Measurements from ENCODE around the gene CDHR2.

The CDHR2 gene

DNA sequence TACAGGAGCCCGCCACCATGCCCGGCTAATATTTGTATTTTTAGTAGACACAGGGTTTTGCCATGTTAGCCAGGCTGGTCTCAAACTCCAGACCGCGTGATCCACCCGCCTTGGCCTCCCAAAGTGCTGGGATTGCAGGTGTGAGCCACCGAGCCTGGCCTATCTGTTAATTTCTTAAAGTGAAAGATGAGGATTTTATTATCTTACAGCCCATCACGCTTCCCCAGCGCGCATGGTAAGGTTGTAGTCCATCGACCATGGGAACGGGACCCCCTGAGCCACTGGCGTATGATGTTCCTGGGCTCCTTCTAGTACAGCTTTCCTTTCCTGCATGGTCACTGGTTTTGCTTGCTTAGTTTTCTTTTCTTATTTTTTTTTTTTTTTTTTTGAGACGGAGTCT, 8.7 kb downstream of the CDHR2 start:
- Mint-ChIP-seq H3K9me3 (peaks cover 0 to 1% of the 10 kb centered on the region in 2 donors), H3K36me3 (no peaks in the 10 kb centered on the region), H3K27ac (no peak overlapping the region), H3K4me1 (peaks cover 13 to 20% of the 10 kb centered on the region in 2 donors), H3K27me3 (peaks cover 11 to 19% of the 10 kb centered on the region in 2 donors), H3K4me3 (no peak overlapping the region)
- ATAC-seq (replicated peaks), result no peak
- DNase-seq, result no peak

DNA sequence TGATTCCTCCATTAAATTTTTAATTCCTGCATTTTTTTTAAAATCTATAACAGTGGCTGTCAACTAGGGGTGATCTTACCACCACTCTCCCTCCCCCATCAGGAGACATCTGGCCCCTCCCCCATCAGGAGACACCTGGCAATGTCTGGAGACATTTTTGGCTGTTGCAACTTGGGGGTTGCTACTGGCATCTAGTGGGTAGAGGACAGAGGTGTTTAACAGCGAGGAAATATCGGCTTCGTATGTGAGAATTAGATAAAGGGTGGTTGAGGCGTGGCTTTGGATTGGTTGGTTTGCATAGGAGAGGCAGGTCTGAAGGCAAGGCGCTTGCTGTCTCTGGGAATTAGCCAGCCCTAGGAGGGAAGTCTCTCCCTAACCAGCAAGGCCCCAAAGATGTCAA, 10.5 kb downstream of the CDHR2 start:
- Mint-ChIP-seq H3K4me3 (no peak overlapping the region), H3K27me3 (peaks cover 7 to 13% of the 10 kb centered on the region in 2 donors), H3K4me1 (peaks cover 3 to 13% of the 10 kb centered on the region in 2 donors), H3K36me3 (no peaks in the 10 kb centered on the region), H3K27ac (no peak overlapping the region), H3K9me3 (peaks cover 0 to 1% of the 10 kb centered on the region in 2 donors)
- ATAC-seq (replicated peaks) (no peak), DNase-seq (no peak)

DNA sequence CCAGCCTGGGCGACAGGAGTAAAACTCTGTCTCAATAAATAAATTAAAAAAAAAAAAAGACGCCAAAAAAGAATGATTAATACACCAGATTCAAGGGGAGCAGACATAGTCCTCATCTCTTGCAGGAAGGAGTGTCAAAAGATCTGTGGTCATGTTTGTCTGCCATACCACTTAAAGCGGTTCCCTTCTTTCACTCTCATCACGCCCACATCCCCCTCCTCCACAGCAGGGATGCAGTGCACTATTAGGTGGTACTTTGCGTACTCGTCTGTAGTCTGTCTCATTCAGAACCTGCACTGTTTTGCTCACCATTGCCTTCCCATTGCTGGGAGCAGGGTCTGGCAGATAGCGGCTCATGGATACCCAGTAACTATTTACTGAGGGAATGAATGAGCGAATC, 11.2 kb downstream of the CDHR2 start:
- Mint-ChIP-seq H3K36me3 (no peaks in the 10 kb centered on the region), H3K27ac (no peak overlapping the region), H3K9me3 (peaks cover 0 to 1% of the 10 kb centered on the region in 2 donors), H3K27me3 (peaks cover 7 to 18% of the 10 kb centered on the region in 2 donors), H3K4me3 (no peak overlapping the region), H3K4me1 (peaks cover 3 to 13% of the 10 kb centered on the region in 2 donors)
- no peak for DNase-seq
- no peak for ATAC-seq (replicated peaks)

DNA sequence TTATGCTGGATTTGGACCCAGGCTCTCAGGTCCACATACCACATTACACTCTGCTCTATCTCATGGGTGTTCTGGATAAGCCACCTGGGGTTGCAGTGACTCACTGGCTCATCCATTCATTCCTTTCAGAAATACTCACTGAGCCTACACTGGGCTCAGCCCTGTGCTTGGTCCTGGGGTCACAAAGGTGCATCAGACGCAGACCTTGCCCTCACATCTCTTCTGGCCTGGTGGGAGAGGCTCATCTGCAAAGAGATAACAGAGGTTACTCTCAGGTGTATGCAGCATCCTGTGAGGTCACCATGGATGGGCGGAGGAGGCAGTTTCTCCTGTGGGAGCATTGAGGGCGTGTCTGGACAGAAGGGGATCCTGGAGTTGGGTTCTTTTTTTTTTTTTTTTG, 12.1 kb downstream of the CDHR2 start:
- Mint-ChIP-seq H3K4me1 (peaks cover 3 to 13% of the 10 kb centered on the region in 2 donors), H3K27me3 (peaks cover 14 to 27% of the 10 kb centered on the region in 2 donors), H3K4me3 (no peak overlapping the region), H3K27ac (no peak overlapping the region), H3K9me3 (peaks cover 0 to 1% of the 10 kb centered on the region in 2 donors), H3K36me3 (peaks cover 0 to 1% of the 10 kb centered on the region in 2 donors)
- DNase-seq, result no peak
- no peak for ATAC-seq (replicated peaks)

DNA sequence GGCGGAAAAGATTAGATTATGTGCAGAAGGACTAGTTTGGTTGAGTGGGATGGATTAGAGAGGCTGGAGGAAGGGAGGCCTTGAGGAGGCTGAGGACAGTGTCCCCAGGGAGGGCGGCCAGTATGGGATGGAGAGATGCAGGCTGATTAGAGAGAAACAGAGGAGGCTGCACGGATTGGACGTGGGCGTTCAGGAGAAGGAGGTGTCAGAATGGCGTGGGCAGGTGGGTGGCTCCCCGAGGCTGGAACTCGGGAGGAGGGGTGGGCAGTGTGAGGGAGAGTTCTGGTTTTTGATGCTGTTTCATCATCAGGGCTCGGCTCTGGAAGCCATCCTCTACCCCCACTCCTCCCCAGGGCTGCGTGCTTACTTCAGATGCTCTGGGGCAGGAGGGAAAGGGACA, 13.0 kb downstream of the CDHR2 start:
- DNase-seq (no peak), ATAC-seq (replicated peaks) (no peak)
- Mint-ChIP-seq H3K27ac (no peak overlapping the region), H3K27me3 (peaks cover 15 to 28% of the 10 kb centered on the region in 2 donors), H3K4me1 (peaks cover 3 to 13% of the 10 kb centered on the region in 2 donors), H3K4me3 (no peak overlapping the region), H3K9me3 (peaks cover 0 to 1% of the 10 kb centered on the region in 2 donors), H3K36me3 (peaks cover 0 to 1% of the 10 kb centered on the region in 2 donors)

DNA sequence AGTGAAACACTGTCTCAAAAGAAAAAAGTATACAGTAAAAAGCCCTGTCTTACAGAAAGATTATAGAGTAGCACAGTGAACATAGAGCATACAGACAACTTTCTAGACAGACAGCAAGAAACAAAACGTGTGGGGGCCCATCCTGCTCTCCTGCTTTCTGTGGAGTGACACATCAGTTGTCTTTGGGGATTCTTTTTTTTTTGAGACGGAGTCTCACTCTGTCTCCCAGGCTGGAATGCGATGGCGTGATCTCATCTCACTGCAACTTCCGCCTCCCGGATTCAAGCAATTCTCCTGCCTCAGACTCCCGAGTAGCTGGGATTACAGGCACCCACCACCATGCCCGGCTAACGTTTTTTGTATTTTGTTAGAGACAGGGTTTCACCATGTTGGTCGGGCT, 14.9 kb downstream of the CDHR2 start:
- DNase-seq (no peak), ATAC-seq (replicated peaks) (no peak)
- peaks cover 15 to 28% of the 10 kb centered on the region in 2 donors for H3K27me3 Mint-ChIP-seq
- H3K9me3 Mint-ChIP-seq, result no peaks in the 10 kb centered on the region
- peaks cover 3 to 13% of the 10 kb centered on the region in 2 donors for H3K4me1 Mint-ChIP-seq
- H3K27ac Mint-ChIP-seq, result no peak overlapping the region
- H3K4me3 Mint-ChIP-seq, result no peak overlapping the region
- peaks cover 0 to 1% of the 10 kb centered on the region in 2 donors for H3K36me3 Mint-ChIP-seq

DNA sequence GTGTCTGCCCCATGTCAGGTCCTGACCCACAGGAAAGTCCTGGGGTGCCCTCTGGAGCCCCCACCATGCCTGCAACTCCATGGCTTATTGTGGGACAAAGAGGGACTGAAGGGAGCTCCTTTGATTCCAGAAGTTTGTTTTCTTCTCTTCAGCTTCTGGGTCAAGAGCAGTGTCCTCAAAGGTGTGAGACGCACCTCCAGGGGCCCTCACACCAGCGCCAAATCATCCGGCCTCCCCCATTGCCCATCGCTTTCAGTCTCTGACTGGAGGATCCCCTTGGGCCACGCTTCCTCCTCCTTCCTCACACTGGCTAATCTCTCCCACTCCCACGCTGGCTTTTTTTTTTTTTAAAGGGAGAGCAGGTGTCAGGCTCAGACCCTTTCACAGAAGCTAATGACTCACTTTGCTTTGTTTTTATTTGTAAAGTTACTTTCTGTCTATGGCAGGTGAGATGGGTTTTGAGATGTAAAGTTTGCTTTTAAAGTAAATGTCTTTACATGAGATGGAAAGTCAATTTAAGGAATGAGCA, 16.7 kb downstream of the CDHR2 start:
- no peak overlapping the region for H3K4me3 Mint-ChIP-seq
- ATAC-seq (replicated peaks) (no peak), DNase-seq (no peak)
- no peaks in the 10 kb centered on the region for H3K9me3 Mint-ChIP-seq
- no peaks in the 10 kb centered on the region for H3K4me1 Mint-ChIP-seq
- H3K27ac Mint-ChIP-seq, result no peak overlapping the region
- peaks cover 0 to 1% of the 10 kb centered on the region in 2 donors for H3K36me3 Mint-ChIP-seq
- H3K27me3 Mint-ChIP-seq, result peaks cover 15 to 36% of the 10 kb centered on the region in 2 donors

DNA sequence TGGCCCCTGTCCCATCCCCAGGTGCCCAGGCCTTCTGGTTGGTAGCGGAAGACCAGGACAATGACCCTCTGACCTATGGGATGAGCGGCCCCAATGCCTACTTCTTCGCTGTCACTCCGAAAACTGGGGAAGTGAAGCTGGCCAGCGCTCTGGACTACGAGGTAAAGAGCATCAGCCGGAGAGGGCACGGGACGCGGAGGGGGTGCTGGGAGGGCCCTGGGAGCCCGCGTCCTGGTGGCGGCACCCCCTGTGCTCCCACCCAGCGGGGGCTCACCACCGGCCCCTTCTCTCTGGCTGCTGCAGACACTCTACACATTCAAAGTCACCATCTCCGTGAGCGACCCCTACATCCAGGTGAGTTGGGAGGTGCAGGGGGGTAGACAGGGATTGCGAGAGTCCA, 19.5 kb downstream of the CDHR2 start:
- Mint-ChIP-seq H3K9me3 (no peaks in the 10 kb centered on the region), H3K4me3 (no peak overlapping the region), H3K27ac (no peak overlapping the region), H3K27me3 (peaks cover 21 to 39% of the 10 kb centered on the region in 2 donors), H3K4me1 (peaks cover under 1 to 1% of the 10 kb centered on the region in 2 donors), H3K36me3 (peaks cover 0 to 1% of the 10 kb centered on the region in 2 donors)
- ATAC-seq (replicated peaks), result no peak
- no peak for DNase-seq

DNA sequence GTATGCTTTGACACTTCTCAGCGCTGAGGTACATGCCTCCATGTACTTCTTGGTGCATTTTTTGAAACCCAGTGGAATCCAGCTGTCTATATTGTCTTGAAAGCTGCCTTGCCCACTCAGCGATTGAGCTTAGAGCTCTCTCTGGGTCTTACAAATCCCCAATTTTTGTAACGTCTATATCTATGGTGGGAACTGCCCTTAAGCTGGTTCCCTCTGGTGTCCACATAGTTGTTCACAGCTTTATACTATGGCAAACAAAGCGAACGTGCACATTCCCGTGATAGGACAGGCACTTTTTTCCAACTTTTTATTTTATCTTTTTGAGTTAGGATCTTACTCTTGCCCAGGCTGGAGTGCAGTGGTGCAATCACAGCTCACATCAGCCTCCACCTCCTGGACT, 20.9 kb downstream of the CDHR2 start:
- no peak for DNase-seq
- Mint-ChIP-seq H3K36me3 (peaks cover 0 to 1% of the 10 kb centered on the region in 2 donors), H3K9me3 (no peaks in the 10 kb centered on the region)

DNA sequence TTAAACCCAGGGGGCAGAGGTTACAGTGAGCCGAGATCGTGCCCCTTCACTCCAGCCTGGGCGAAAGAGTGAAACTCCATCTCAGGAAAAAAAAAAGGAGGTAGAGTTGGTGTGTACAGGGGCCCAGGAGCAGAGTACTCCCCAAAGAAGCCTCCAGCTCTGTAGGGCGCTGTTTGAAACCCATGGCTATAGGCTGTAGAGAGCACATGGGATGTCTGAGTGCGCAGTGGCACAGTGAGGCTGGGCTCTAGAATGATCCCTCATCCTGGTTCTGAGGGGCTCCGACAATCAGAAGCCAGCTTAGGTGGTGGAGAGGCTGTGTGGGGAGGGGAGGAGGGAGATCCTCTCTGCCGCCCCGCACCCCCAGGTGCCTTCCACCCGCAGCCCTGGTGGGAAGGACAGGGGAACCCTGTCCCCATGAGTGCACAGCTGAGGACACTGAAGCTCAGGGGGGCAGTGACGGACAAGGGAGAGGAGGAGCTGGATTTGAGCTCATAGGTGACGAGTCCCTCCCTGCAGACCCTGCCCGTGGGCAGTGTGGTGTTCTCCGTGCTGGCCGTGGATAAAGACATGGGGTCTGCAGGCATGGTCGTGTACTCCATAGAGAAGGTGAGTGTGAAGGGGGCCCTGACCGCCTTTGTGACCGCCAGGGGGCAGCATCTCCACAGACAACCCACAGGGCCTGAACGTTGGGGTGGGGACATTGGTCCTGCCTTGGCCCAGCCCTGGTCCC, 24.6 kb downstream of the CDHR2 start:
- ATAC-seq (replicated peaks), result peak; percentile 91
- Mint-ChIP-seq H3K9me3 (no peaks in the 10 kb centered on the region), H3K27me3 (peaks cover 17 to 35% of the 10 kb centered on the region in 2 donors), H3K27ac (no peak overlapping the region), H3K36me3 (no peaks in the 10 kb centered on the region), H3K4me1 (peaks cover 13 to 18% of the 10 kb centered on the region in 2 donors), H3K4me3 (no peak overlapping the region)
- DNase-seq, result peak; percentile 56

More for the DNA sequence above, 20.9 kb downstream of the CDHR2 start:
- ATAC-seq (replicated peaks), result no peak
- Mint-ChIP-seq H3K4me3 (no peak overlapping the region), H3K4me1 (peaks cover 4 to 9% of the 10 kb centered on the region in 2 donors), H3K27me3 (peaks cover 21 to 39% of the 10 kb centered on the region in 2 donors), H3K27ac (no peak overlapping the region)

DNA sequence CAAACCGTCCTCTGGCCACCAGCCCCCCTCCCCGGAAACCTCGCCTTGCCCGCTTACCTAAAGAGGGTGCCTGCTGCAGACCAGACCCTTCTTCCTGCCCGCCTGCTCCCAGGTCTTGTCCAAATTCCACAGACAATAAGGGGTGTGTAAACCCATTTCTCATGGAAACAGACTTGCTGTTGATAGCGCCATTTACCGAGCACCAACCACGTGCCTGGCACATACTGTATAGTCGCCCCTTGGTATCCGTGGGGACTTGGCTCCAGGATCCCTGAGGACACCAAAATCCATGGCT, 25.1 kb downstream of the CDHR2 start:
- Mint-ChIP-seq H3K4me3 (no peak overlapping the region), H3K36me3 (no peaks in the 10 kb centered on the region), H3K9me3 (no peaks in the 10 kb centered on the region), H3K27ac (no peak overlapping the region), H3K4me1 (peaks cover 13 to 18% of the 10 kb centered on the region in 2 donors), H3K27me3 (peaks cover 17 to 35% of the 10 kb centered on the region in 2 donors)
- peak in 1 of 2 donors; percentile 2 for ATAC-seq (replicated peaks)
- DNase-seq, result no peak

DNA sequence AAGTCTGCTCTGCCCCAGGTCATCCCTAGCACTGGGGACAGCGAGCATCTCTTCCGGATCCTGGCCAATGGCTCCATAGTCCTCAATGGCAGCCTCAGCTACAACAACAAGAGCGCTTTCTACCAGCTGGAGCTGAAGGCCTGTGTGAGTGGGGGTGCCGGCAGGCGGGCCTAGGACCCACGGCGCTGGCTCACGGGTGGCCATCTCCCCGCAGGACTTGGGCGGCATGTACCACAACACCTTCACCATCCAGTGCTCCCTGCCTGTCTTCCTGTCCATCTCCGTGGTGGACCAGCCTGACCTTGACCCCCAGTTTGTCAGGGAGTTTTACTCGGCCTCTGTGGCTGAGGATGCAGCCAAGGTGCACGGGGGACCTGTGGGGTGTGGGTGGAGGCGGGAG, 25.9 kb downstream of the CDHR2 start:
- Mint-ChIP-seq H3K27ac (no peak overlapping the region), H3K4me3 (no peak overlapping the region), H3K4me1 (peaks cover 13 to 18% of the 10 kb centered on the region in 2 donors)

DNA sequence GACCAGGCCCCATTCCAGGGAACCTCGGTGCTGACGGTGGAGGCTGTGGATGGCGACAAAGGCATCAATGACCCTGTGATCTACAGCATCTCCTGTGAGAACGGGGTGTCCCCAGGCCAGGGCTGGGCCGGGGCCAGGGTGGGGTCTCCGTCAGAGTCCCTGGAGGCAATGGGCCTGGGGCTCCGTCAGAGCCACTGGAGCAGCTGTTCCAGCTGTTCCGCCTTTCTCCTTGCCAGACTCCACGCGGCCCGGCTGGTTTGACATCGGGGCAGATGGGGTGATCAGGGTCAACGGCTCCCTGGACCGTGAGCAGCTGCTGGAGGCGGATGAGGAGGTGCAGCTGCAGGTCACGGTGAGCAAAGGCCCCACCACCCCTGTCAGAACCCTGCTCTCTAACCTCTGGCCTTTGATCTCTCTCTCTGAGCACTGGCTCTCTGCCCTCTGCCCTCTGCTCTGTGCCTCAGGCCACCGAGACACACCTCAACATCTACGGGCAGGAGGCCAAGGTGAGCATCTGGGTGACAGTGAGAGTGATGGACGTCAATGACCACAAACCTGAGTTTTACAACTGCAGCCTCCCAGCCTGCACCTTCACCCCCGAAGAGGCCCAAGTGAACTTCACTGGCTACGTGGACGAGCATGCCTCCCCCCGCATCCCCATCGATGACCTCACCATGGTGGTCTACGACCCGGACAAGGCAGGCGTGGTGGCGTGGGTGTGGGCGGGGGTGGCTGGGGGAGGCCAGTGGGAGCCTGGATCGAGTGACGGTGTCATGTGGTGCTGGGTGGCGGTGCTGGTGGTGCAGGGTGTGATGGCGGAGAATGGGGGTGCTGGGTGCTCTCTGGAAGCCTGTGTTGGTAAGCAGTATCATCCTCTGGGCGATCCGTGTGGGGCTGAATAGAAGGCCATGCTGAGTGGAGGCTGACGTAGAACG, 26.6 kb downstream of the CDHR2 start:
- Mint-ChIP-seq H3K36me3 (no peaks in the 10 kb centered on the region), H3K27ac (no peak overlapping the region), H3K9me3 (no peaks in the 10 kb centered on the region), H3K27me3 (peaks cover 17 to 27% of the 10 kb centered on the region in 2 donors), H3K4me3 (no peak overlapping the region), H3K4me1 (peaks cover 13 to 18% of the 10 kb centered on the region in 2 donors)
- no peak for ATAC-seq (replicated peaks)
- DNase-seq, result no peak

More for the DNA sequence above, 25.9 kb downstream of the CDHR2 start:
- Mint-ChIP-seq H3K9me3 (no peaks in the 10 kb centered on the region), H3K27me3 (peaks cover 17 to 33% of the 10 kb centered on the region in 2 donors), H3K36me3 (no peaks in the 10 kb centered on the region)
- ATAC-seq (replicated peaks) (no peak), DNase-seq (no peak)
